Ovary (tissue), 3 donors: ENCODE results near the gene MRPS10.

ENCODE experiments used
- EP300 ChIP-seq: sonication (generic); formaldehyde crosslinking; IDR thresholded peaks from one replicate; pipeline ENCODE4 v1.6.1; 2017; ENCODE audit warnings: antibody characterized with exemption
- TF ChIP-seq, protein P1 (sequence below), 3 donors: fragments of 450-650 bp in 2 of 3; fragments of 200-600 bp in 1 of 3; IDR thresholded peaks; one replicate each; pipeline versions ENCODE4 v1.5.1 to v1.8.0; 2016 to 2022; ENCODE audit warnings: antibody characterized with exemption in 3 of 3, mild to moderate bottlenecking in 1 of 3
- donor health status: DM: no; HTN: no; CAD: no.

DNA sequence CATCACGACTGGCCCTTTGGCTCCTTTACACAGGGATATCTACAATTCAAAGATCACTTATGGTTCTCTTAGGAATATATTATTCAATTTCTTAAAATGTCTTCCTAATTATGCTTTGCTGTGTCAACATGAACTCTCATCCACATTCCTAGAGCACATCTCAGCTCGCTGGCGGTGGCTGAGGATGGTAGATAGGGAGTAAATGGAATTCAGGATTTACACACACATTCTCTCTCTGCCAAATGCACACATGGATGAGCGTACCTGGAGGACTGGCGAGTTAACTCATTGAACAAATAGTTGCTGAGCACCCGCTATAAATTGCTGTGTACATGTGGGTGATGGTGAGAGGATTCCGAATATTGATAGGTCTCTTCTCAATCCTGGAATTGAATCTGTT is 4.8 kb upstream of the MRPS10 start:
- no peak for TF ChIP-seq EP300
- TF ChIP-seq, protein P1, sequence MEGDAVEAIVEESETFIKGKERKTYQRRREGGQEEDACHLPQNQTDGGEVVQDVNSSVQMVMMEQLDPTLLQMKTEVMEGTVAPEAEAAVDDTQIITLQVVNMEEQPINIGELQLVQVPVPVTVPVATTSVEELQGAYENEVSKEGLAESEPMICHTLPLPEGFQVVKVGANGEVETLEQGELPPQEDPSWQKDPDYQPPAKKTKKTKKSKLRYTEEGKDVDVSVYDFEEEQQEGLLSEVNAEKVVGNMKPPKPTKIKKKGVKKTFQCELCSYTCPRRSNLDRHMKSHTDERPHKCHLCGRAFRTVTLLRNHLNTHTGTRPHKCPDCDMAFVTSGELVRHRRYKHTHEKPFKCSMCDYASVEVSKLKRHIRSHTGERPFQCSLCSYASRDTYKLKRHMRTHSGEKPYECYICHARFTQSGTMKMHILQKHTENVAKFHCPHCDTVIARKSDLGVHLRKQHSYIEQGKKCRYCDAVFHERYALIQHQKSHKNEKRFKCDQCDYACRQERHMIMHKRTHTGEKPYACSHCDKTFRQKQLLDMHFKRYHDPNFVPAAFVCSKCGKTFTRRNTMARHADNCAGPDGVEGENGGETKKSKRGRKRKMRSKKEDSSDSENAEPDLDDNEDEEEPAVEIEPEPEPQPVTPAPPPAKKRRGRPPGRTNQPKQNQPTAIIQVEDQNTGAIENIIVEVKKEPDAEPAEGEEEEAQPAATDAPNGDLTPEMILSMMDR (IDR thresholded peaks at IDR 0.05): no peak
